ENCODE results near the gene SOX14.

- TF ChIP-seq POLR2A (IDR thresholded peaks at IDR 0.05) (no peak), CTCF (IDR thresholded peaks at IDR 0.05 in 4 of 5, conservative IDR thresholded peaks at IDR 0.05 in 1 of 5) (no peak)
Measured at GRCh38 chr3:137762674-137763593, 1.2 kb upstream of the SOX14 start.
